Gastrocnemius medialis (tissue), 4 donors: Measurements from ENCODE around the gene SH3BP2. TPM values are rescaled to one million over a fixed set of nuclear protein-coding genes. Genes with fewer than 3 reads are reported as not detected.
A peak's percentile ranks its signal among the peaks of the same experiment; 100 is the strongest.

Experiments
- ATAC-seq, 2 donors: fragments of 150-250 bp; one replicate each; pipeline ENCODE4 v1.9.1; 2016
- DNase-seq, 2 donors: peaks; one replicate each; pipeline ENCODE4 v3.0.0-alpha.2; 2019
- H3K27ac ChIP-seq, 4 donors: fragments of 200-600 bp; sonication (generic); 1 replicate in 1 of 4; 2 replicates in 3 of 4; pipeline ENCODE4 v1.5.1; 2016 to 2018; ENCODE audit warnings: mild to moderate bottlenecking in 2 of 4, moderate library complexity in 1 of 4
- H3K27me3 ChIP-seq, 3 donors: fragments of 200-600 bp; sonication (generic) in 2 of 3; 1 replicate in 1 of 3; 2 replicates in 2 of 3; pipeline versions ENCODE4 v1.5.1 to v1.6.0; 2016 to 2019; ENCODE audit warnings: mild to moderate bottlenecking in 1 of 3, moderate library complexity in 1 of 3
- H3K36me3 ChIP-seq, 2 donors: fragments of 200-600 bp; sonication (generic) in 1 of 2; one replicate each; pipeline ENCODE4 v1.5.1; 2017 to 2018
- H3K4me1 ChIP-seq, 2 donors: fragments of 200-600 bp; sonication (generic) in 1 of 2; one replicate each; pipeline ENCODE4 v1.5.1; 2016 to 2017; ENCODE audit warnings: mild to moderate bottlenecking in 2 of 2
- H3K4me3 ChIP-seq, 4 donors: fragments of 200-600 bp; sonication (generic) in 3 of 4; 1 replicate in 1 of 4; 2 replicates in 3 of 4; pipeline ENCODE4 v1.5.1; 2016 to 2019; ENCODE audit warnings: mild to moderate bottlenecking in 2 of 4
- H3K9me3 ChIP-seq, 3 donors: fragments of 200-600 bp; sonication (generic) in 2 of 3; 1 replicate in 1 of 3; 2 replicates in 2 of 3; pipeline ENCODE4 v1.5.1; 2016 to 2019
- POLR2A ChIP-seq, 2 donors: fragments of 450-650 bp; IDR thresholded peaks; one replicate each; pipeline ENCODE4 v1.6.1; 2017; ENCODE audit warnings: antibody characterized with exemption in 2 of 2, mild to moderate bottlenecking in 2 of 2, moderate library complexity in 2 of 2
- in situ Hi-C, 4 donors: fragments of 200-750 bp; cut with MboI; loops; one replicate each; pipeline versions ENCODE4 v1.15.0 to v1.8.0; 2017; ENCODE audit warnings: low sequenced_read_pairs in 4 of 4
- intact Hi-C: fragments of 100-400 bp; cut with DNase I; formaldehyde crosslinking; loops from one replicate; pipeline ENCODE4 v1.15.1; 2023; ENCODE audit warnings: low total_unique reads
- total RNA-seq, 4 donors: library from RNA; depleted of rRNA; stranded (reverse); fragments of >200 nt; gene quantifications; one replicate each; pipeline versions ENCODE4 v1.1.0 to v1.2.3, GENCODE V29; 2016
- TF ChIP-seq, protein P1 (sequence below), 5 experiments: fragments of 450-650 bp in 3 of 5; fragments of 200-600 bp in 2 of 5; sonication (generic) in 2 of 5; IDR thresholded peaks in 4 of 5; conservative IDR thresholded peaks in 1 of 5; 1 replicate in 4 of 5; 2 replicates in 1 of 5; pipeline ENCODE4 v1.5.1; 2016 to 2019; ENCODE audit warnings: antibody characterized with exemption in 5 of 5, mild to moderate bottlenecking in 3 of 5, moderate library complexity in 3 of 5

SH3BP2 gene
- total RNA-seq, 4 donors from 2014 or later: 4.8 to 21.5 (median 12.0) TPM

DNA sequence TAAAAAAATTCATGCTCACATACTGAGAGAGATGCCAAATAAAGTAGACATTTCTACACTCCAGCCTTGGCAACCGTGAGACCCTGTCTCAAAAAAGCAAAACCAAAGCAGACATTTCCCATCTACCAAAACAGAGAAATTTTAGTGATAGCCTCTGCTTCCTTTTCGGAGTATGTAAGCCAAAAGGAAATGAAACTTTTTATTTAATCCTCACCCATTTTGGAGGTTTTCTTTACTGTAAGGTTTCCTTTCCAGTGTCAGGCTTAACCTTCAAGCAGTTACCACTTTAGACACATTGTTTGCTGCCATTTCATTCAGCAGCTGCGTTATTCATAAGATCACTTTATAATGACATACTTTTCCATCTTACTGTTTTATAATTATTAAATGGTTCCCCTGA lies 66.6 kb downstream of the SH3BP2 start:
- no peak for TF ChIP-seq POLR2A (IDR thresholded peaks at IDR 0.05)
- TF ChIP-seq, protein P1, sequence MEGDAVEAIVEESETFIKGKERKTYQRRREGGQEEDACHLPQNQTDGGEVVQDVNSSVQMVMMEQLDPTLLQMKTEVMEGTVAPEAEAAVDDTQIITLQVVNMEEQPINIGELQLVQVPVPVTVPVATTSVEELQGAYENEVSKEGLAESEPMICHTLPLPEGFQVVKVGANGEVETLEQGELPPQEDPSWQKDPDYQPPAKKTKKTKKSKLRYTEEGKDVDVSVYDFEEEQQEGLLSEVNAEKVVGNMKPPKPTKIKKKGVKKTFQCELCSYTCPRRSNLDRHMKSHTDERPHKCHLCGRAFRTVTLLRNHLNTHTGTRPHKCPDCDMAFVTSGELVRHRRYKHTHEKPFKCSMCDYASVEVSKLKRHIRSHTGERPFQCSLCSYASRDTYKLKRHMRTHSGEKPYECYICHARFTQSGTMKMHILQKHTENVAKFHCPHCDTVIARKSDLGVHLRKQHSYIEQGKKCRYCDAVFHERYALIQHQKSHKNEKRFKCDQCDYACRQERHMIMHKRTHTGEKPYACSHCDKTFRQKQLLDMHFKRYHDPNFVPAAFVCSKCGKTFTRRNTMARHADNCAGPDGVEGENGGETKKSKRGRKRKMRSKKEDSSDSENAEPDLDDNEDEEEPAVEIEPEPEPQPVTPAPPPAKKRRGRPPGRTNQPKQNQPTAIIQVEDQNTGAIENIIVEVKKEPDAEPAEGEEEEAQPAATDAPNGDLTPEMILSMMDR (IDR thresholded peaks at IDR 0.05 in 4 of 5, conservative IDR thresholded peaks at IDR 0.05 in 1 of 5): no peak
- Histone ChIP-seq H3K4me1 (peaks cover 97 to 100% of the 10 kb centered on the region in 2 donors), H3K27me3 (no peaks in the 10 kb centered on the region), H3K9me3 (no peaks in the 10 kb centered on the region), H3K36me3 (no peaks in the 10 kb centered on the region), H3K27ac (peak overlapping the region; percentile 70 to 84 (median 79)), H3K4me3 (no peak overlapping the region)
- DNase-seq: no peak
- intact Hi-C loops: no loop called here
- no peak for ATAC-seq
- in situ Hi-C loops: no loop called here

DNA sequence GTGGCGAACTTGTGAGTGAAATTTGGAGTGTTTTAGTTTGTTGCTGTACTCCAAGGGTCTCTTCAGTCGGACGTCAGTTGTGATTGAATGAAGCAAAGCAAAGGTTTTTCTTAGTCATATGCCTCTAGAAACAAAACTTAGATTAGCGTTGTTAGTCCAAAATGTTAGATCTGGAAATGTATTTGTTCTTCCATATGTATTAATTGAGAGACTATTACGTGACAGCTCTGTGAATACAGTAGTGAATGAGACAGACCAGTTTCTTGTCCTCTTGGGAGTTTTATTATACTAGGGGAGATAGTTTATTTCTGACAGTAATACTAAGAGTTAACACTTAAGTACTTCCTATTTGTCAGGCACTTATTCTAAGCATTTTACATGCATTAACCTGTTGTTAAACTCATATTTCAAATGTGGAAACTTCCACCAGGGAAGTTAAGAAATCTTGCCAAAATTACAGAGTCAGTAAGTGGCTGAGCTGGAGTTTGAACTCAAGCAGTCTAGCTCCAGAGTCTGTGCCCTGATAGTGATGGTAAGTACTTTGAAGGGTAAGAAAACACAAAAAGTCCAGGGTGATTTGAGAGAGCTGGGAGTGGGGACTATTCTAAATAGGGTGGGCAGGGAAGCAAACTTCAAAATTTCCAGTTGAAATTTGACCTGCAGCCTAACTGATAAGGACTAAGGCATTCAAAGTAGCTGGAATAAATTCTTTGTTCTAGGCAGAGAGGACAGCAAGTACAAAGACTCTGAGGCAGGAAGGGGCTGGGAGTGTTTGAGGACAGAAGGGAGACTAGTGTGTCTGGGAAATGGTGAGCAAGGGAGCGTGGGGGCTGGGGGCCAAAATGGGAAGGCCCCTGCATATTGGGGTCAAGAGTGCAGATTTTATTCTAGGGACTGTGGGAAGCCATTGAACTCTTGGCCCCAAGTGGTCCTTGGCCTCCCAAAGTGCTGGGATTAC lies 67.8 kb downstream of the SH3BP2 start:
- peak; percentile 34 to 45 for ATAC-seq
- peaks cover 97 to 100% of the 10 kb centered on the region in 2 donors for H3K4me1 ChIP-seq

DNA sequence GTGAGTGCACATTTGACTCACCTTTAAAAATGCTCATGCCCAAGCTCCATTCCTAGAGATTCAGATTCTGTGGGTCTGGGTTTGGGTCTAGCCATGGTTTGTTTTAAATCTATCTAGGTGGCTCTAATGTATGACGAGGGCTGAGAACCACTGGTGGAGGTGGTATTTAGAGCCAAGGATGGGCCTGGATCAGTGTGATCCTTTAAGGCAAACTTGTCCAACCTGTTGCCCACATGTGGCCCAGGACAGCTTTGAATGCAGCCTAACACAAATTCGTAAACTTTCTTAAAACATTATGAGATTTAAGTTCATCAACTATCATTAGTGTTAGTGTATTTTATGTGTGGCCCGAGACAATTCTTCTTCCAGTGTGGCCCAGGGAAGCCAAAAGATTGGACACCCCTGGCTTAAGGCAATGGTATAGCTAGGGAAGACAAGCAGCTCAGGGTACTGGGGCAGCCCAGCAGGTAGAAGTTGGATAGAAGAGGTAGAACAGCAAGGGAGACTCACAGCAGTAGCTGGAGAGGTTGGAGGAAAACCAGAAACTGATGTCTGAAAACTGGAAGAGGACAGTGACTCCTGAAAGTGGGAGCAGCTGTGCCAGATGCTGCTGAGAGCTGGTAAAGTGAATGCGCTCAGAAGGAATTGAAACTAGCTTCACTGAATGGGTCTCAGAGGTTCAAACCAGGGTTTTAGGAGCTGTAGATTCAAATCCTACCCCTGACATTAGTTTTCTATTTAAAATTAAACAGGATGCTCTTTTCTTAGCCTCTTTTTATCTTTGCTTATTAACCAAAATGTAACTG lies 68.9 kb downstream of the SH3BP2 start:
- TF ChIP-seq, protein P1 (IDR thresholded peaks at IDR 0.05 in 4 of 5, conservative IDR thresholded peaks at IDR 0.05 in 1 of 5): no peak
- no peak for TF ChIP-seq POLR2A (IDR thresholded peaks at IDR 0.05)
- ATAC-seq: peak in 1 of 2 donors; percentile 13

More for the DNA sequence above, 67.8 kb downstream of the SH3BP2 start:
- Histone ChIP-seq H3K4me3 (peak overlapping the region in 1 of 4 donors; percentile 6), H3K9me3 (no peaks in the 10 kb centered on the region), H3K27ac (peak overlapping the region; percentile 70 to 84 (median 79)), H3K36me3 (no peaks in the 10 kb centered on the region), H3K27me3 (no peaks in the 10 kb centered on the region)
- intact Hi-C loops: loop anchor here (10.0 kb wide), 2 partner anchors 96 to 326 kb away; partner anchors contain the start of gene FAM193A
- in situ Hi-C loops: no loop called here
- TF ChIP-seq, protein P1 (IDR thresholded peaks at IDR 0.05 in 4 of 5, conservative IDR thresholded peaks at IDR 0.05 in 1 of 5): no peak
- peak in 1 of 2 donors; percentile 13 for TF ChIP-seq POLR2A (IDR thresholded peaks at IDR 0.05)
- no peak for DNase-seq

DNA sequence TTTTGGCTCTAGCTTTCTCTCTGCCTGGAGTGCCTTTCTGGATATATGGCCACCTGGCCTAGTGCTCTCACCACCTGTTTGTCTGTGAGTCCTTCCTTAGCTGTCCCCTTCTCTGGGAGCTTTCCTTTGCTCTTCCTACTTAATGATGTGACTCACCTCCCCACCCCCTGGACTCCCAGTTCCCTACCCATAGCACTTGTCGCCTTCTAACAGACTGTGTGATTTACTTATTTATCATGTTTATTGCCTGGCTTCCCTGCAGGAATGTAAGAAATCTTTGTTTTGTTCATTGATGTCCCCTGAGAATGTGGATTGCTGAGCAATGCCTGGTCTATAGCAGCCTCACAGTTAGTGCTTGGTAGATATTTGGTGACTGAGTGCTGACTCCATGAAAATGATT lies 69.6 kb downstream of the SH3BP2 start:
- Histone ChIP-seq H3K4me3 (peak overlapping the region; percentile 3 to 36 (median 23)), H3K27ac (peak overlapping the region; percentile 70 to 84 (median 79)), H3K36me3 (no peaks in the 10 kb centered on the region), H3K27me3 (no peaks in the 10 kb centered on the region), H3K9me3 (no peaks in the 10 kb centered on the region), H3K4me1 (peaks cover 99 to 100% of the 10 kb centered on the region in 2 donors)
- TF ChIP-seq, protein P1 (IDR thresholded peaks at IDR 0.05 in 4 of 5, conservative IDR thresholded peaks at IDR 0.05 in 1 of 5): no peak
- no peak for TF ChIP-seq POLR2A (IDR thresholded peaks at IDR 0.05)
- in situ Hi-C loops (no loop called here), intact Hi-C loops (loop anchor here (10.0 kb wide), 2 partner anchors 98 to 328 kb away; partner anchors contain the start of gene FAM193A)
- peak in 1 of 2 donors; percentile 3 for DNase-seq
- peak; percentile 36 to 59 for ATAC-seq

More for the DNA sequence above, 68.9 kb downstream of the SH3BP2 start:
- Histone ChIP-seq H3K4me1 (peaks cover 98 to 100% of the 10 kb centered on the region in 2 donors), H3K27me3 (no peaks in the 10 kb centered on the region), H3K36me3 (no peaks in the 10 kb centered on the region), H3K27ac (peak overlapping the region; percentile 70 to 84 (median 79)), H3K4me3 (peak overlapping the region; percentile 3 to 36 (median 23)), H3K9me3 (no peaks in the 10 kb centered on the region)
- in situ Hi-C loops (no loop called here), intact Hi-C loops (loop anchor here (10.0 kb wide), 2 partner anchors 97 to 327 kb away; partner anchors contain the start of gene FAM193A)
- no peak for DNase-seq
